ENCODE measurements around the gene PIEZO2. TPM values are rescaled to one million over a fixed set of nuclear protein-coding genes. Genes with fewer than 3 reads are reported as not detected.

Gene PIEZO2
- polyA plus RNA-seq, 1 donor from 2014 or later, result 0.30 TPM

- Histone ChIP-seq H3K36me3 (ENCODE audit: insufficient read depth, low read length) (no peaks in the 10 kb centered on the region), H3K9me3 (ENCODE audit: low read length) (peaks cover 18% of the 10 kb centered on the region), H3K27me3 (ENCODE audit: insufficient read depth, low read depth, low read length) (no peaks in the 10 kb centered on the region), H2AFZ (ENCODE audit: low read depth, low read length) (no peak overlapping the region), H3F3A (ENCODE audit: insufficient read depth, low read length, poor library complexity, severe bottlenecking) (no peaks in the 10 kb centered on the region), H3K4me3 (ENCODE audit: low read length) (no peak overlapping the region), H4K20me1 (ENCODE audit: insufficient read depth) (no peaks in the 10 kb centered on the region), H3K79me2 (replicated peaks; ENCODE audit: insufficient read depth, low read length) (no peaks in the 10 kb centered on the region), H3K9ac (ENCODE audit: low read length) (no peak overlapping the region), H3K9me2 (ENCODE audit: insufficient read depth, low read length) (no peaks in the 10 kb centered on the region), H3K27ac (ENCODE audit: low read length) (no peak overlapping the region), H3K4me2 (ENCODE audit: low read length) (no peak overlapping the region)
- TF ChIP-seq RAD21 (conservative IDR thresholded peaks at IDR 0.05), result no peak
- TF ChIP-seq POLR2AphosphoS5 (IDR thresholded peaks at IDR 0.05), result no peak
- TF ChIP-seq CTCF (IDR thresholded peaks at IDR 0.05; ENCODE audit: poor library complexity, severe bottlenecking), result no peak
- no peak for TF ChIP-seq MXI1 (conservative IDR thresholded peaks at IDR 0.05; ENCODE audit: poor library complexity, severe bottlenecking)
- no peak for TF ChIP-seq TAF1 (IDR thresholded peaks at IDR 0.05; ENCODE audit: low read depth)
- no peak for TF ChIP-seq EZH2 (IDR thresholded peaks at IDR 0.05; ENCODE audit: borderline replicate concordance, insufficient read depth, low read length, poor library complexity, severe bottlenecking)
- no peak for TF ChIP-seq REST (IDR thresholded peaks at IDR 0.05; ENCODE audit: borderline replicate concordance)
- TF ChIP-seq SMC3 (conservative IDR thresholded peaks at IDR 0.05; ENCODE audit: poor library complexity), result no peak
- no peak for TF ChIP-seq EP300 (conservative IDR thresholded peaks at IDR 0.05; ENCODE audit: poor library complexity, severe bottlenecking)
Measured at GRCh38 chr18:10948421-10948820, 200.9 kb downstream of the PIEZO2 start.

GRCh38 chr18:10946058-10946457 lies 203.3 kb downstream of the PIEZO2 start:
- H3K4me2 ChIP-seq (ENCODE audit: low read length), result no peak overlapping the region
- no peaks in the 10 kb centered on the region for H4K20me1 ChIP-seq (ENCODE audit: insufficient read depth)
- no peak overlapping the region for H3K4me3 ChIP-seq (ENCODE audit: low read length)
- no peaks in the 10 kb centered on the region for H3K36me3 ChIP-seq (ENCODE audit: insufficient read depth, low read length)
- H3K9me3 ChIP-seq (ENCODE audit: low read length), result peaks cover 18% of the 10 kb centered on the region
- H3K27me3 ChIP-seq (ENCODE audit: insufficient read depth, low read depth, low read length), result no peaks in the 10 kb centered on the region
- H3K9ac ChIP-seq (ENCODE audit: low read length), result no peak overlapping the region
- TF ChIP-seq SMC3 (conservative IDR thresholded peaks at IDR 0.05; ENCODE audit: poor library complexity), result no peak
- no peak for TF ChIP-seq REST (IDR thresholded peaks at IDR 0.05; ENCODE audit: borderline replicate concordance)
- no peak for TF ChIP-seq CTCF (IDR thresholded peaks at IDR 0.05; ENCODE audit: poor library complexity, severe bottlenecking)
- no peak for TF ChIP-seq RAD21 (conservative IDR thresholded peaks at IDR 0.05)
- TF ChIP-seq MXI1 (conservative IDR thresholded peaks at IDR 0.05; ENCODE audit: poor library complexity, severe bottlenecking), result no peak
- TF ChIP-seq EZH2 (IDR thresholded peaks at IDR 0.05; ENCODE audit: borderline replicate concordance, insufficient read depth, low read length, poor library complexity, severe bottlenecking), result no peak
- TF ChIP-seq EP300 (conservative IDR thresholded peaks at IDR 0.05; ENCODE audit: poor library complexity, severe bottlenecking), result no peak
- H3K9me2 ChIP-seq (ENCODE audit: insufficient read depth, low read length), result no peaks in the 10 kb centered on the region
- H3F3A ChIP-seq (ENCODE audit: insufficient read depth, low read length, poor library complexity, severe bottlenecking), result no peaks in the 10 kb centered on the region
- no peaks in the 10 kb centered on the region for H3K79me2 ChIP-seq (replicated peaks; ENCODE audit: insufficient read depth, low read length)
- H2AFZ ChIP-seq (ENCODE audit: low read depth, low read length), result no peak overlapping the region
- no peak overlapping the region for H3K27ac ChIP-seq (ENCODE audit: low read length)
